Suprapubic skin (tissue), 4 donors: ENCODE measurements around the gene IQSEC3. TPM values are rescaled to one million over a fixed set of nuclear protein-coding genes. Genes with fewer than 3 reads are reported as not detected.

Source experiments
- DNase-seq, 2 donors: peaks; one replicate each; pipeline ENCODE4 v3.0.0-alpha.2; 2019; ENCODE audit warnings: low spot score in 2 of 2
- H3K27ac ChIP-seq: fragments of 200-600 bp; sonication (generic); one replicate; pipeline ENCODE4 v1.5.1; 2019
- H3K27me3 ChIP-seq: fragments of 200-600 bp; sonication (generic); one replicate; pipeline ENCODE4 v1.5.1; 2019
- H3K36me3 ChIP-seq: fragments of 200-600 bp; sonication (generic); one replicate; pipeline ENCODE4 v1.5.1; 2019
- H3K4me1 ChIP-seq: fragments of 200-600 bp; sonication (generic); one replicate; pipeline ENCODE4 v1.5.1; 2019
- H3K4me3 ChIP-seq: fragments of 200-600 bp; sonication (generic); one replicate; pipeline ENCODE4 v1.5.1; 2019; ENCODE audit warnings: mild to moderate bottlenecking
- H3K9me3 ChIP-seq: fragments of 200-600 bp; sonication (generic); one replicate; pipeline ENCODE4 v1.5.1; 2019
- EP300 ChIP-seq: sonication (generic); formaldehyde crosslinking; IDR thresholded peaks from one replicate; pipeline ENCODE4 v1.6.1; 2017; ENCODE audit warnings: antibody characterized with exemption
- POLR2A ChIP-seq, 2 donors: fragments of 450-650 bp; IDR thresholded peaks; one replicate each; pipeline ENCODE4 v1.6.1; 2017; ENCODE audit warnings: antibody characterized with exemption in 2 of 2, mild to moderate bottlenecking in 2 of 2, moderate library complexity in 2 of 2
- POLR2AphosphoS5 ChIP-seq, 3 donors: sonication (generic); formaldehyde crosslinking; IDR thresholded peaks; one replicate each; pipeline ENCODE4 v1.6.1; 2017; ENCODE audit warnings: antibody characterized with exemption in 3 of 3
- WGBS: methylation state at CpG from one replicate; pipeline ENCODE4 v1.1.5; 2018; 5-methylcytosine and 5-hydroxymethylcytosine counted together
- total RNA-seq, 4 donors: library from RNA; depleted of rRNA; stranded (reverse); fragments of >200 nt; gene quantifications; one replicate each; pipeline ENCODE4 v1.1.0, GENCODE V29; 2016
- TF ChIP-seq, protein P1 (sequence below), 2 donors: fragments of 200-600 bp in 1 of 2; fragments of 450-650 bp in 1 of 2; sonication (generic) in 1 of 2; IDR thresholded peaks; one replicate each; pipeline ENCODE4 v1.5.1; 2016 to 2019; ENCODE audit warnings: antibody characterized with exemption in 2 of 2, mild to moderate bottlenecking in 1 of 2, moderate library complexity in 1 of 2

The IQSEC3 gene
- total RNA-seq, 4 donors from 2014 or later, result 0.18 to 0.21 TPM; not detected in 2

DNA sequence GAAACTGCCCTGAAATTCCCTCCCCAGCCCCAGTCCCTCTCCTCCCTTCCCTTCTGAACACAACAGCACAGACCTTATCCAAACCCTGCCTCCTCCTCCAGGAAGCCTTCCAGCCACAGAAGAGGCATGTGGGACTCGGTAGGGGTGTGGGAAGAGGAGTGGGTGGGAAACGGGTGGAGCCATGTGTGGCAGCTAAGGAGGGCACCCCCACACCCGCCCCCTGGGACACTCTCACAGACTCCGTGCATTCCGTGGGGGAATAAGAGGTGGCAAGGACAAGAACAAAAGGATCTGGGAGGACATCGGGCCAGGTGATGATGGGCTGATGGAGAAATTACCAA lies 123.0 kb downstream of the IQSEC3 start:
- H3K4me1 ChIP-seq, result peaks cover 10% of the 10 kb centered on the region
- no peaks in the 10 kb centered on the region for H3K36me3 ChIP-seq
- no peak overlapping the region for H3K27ac ChIP-seq
- TF ChIP-seq, protein P1, sequence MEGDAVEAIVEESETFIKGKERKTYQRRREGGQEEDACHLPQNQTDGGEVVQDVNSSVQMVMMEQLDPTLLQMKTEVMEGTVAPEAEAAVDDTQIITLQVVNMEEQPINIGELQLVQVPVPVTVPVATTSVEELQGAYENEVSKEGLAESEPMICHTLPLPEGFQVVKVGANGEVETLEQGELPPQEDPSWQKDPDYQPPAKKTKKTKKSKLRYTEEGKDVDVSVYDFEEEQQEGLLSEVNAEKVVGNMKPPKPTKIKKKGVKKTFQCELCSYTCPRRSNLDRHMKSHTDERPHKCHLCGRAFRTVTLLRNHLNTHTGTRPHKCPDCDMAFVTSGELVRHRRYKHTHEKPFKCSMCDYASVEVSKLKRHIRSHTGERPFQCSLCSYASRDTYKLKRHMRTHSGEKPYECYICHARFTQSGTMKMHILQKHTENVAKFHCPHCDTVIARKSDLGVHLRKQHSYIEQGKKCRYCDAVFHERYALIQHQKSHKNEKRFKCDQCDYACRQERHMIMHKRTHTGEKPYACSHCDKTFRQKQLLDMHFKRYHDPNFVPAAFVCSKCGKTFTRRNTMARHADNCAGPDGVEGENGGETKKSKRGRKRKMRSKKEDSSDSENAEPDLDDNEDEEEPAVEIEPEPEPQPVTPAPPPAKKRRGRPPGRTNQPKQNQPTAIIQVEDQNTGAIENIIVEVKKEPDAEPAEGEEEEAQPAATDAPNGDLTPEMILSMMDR (IDR thresholded peaks at IDR 0.05), result no peak
- TF ChIP-seq POLR2A (IDR thresholded peaks at IDR 0.05), result no peak
- TF ChIP-seq POLR2AphosphoS5 (IDR thresholded peaks at IDR 0.05), result no peak
- TF ChIP-seq EP300, result no peak
- no peak for DNase-seq
- WGBS, result 70% methylated on average over 6 of the region's 6 CpGs
- H3K27me3 ChIP-seq, result peaks cover 37% of the 10 kb centered on the region
- H3K4me3 ChIP-seq, result no peak overlapping the region
- H3K9me3 ChIP-seq, result no peaks in the 10 kb centered on the region

DNA sequence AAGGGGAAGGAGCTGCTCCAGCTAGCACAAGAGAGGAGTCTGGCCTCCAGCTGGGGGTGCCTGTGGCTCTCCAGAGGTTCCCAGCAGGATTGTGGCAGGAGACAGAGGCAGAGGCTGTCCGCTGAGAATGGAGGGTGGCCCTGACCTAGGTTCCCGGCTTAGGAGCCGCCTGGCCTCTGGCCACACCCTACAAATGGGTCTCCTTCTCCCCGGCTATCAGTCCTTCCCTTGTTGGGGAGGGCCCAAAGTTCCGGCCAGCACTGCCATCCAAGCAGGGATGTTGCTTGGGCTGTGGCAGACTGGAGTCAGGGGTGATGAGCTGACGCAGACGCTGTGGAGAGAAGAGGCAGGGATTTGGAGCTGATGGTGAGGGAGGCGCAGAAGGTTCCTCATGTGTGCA lies 124.3 kb downstream of the IQSEC3 start:
- Histone ChIP-seq H3K36me3 (no peaks in the 10 kb centered on the region), H3K27me3 (peaks cover 45% of the 10 kb centered on the region)
- WGBS, result 91% methylated on average over 8 of the region's 8 CpGs

DNA sequence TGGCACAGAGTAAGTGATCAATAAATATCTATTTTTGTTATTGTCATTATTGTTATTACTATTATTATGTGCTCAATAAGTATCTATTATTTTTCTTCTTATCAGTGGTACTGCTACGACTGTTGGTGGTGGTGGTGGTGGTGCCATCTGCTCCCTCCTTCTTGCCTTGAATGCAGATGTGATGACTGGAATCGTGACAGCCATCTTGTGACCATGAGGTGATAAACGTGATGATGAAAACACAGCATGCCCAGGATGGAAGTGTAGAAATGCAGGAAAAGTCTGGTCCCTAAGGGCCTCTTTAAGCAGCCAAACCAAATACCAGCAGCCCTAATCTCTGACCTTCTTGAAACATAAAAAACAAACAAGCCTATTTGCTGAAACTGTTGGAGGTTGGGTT lies 125.0 kb downstream of the IQSEC3 start:
- no peak overlapping the region for H3K27ac ChIP-seq
- no peak for DNase-seq
- peaks cover 10% of the 10 kb centered on the region for H3K4me1 ChIP-seq
- no peak overlapping the region for H3K4me3 ChIP-seq
- no peak for TF ChIP-seq EP300
- no peak for TF ChIP-seq POLR2AphosphoS5 (IDR thresholded peaks at IDR 0.05)
- TF ChIP-seq, protein P1 (IDR thresholded peaks at IDR 0.05), result no peak
- TF ChIP-seq POLR2A (IDR thresholded peaks at IDR 0.05), result no peak
- no peaks in the 10 kb centered on the region for H3K36me3 ChIP-seq
- H3K9me3 ChIP-seq, result no peaks in the 10 kb centered on the region
- peaks cover 48% of the 10 kb centered on the region for H3K27me3 ChIP-seq
- 86% methylated on average over 3 of the region's 3 CpGs for WGBS

More for the DNA sequence above, 124.3 kb downstream of the IQSEC3 start:
- DNase-seq, result no peak
- Histone ChIP-seq H3K9me3 (no peaks in the 10 kb centered on the region), H3K4me3 (no peak overlapping the region), H3K4me1 (peaks cover 10% of the 10 kb centered on the region), H3K27ac (no peak overlapping the region)
- TF ChIP-seq POLR2AphosphoS5 (IDR thresholded peaks at IDR 0.05) (no peak), POLR2A (IDR thresholded peaks at IDR 0.05) (no peak), EP300 (no peak)
- TF ChIP-seq, protein P1 (IDR thresholded peaks at IDR 0.05), result no peak

DNA sequence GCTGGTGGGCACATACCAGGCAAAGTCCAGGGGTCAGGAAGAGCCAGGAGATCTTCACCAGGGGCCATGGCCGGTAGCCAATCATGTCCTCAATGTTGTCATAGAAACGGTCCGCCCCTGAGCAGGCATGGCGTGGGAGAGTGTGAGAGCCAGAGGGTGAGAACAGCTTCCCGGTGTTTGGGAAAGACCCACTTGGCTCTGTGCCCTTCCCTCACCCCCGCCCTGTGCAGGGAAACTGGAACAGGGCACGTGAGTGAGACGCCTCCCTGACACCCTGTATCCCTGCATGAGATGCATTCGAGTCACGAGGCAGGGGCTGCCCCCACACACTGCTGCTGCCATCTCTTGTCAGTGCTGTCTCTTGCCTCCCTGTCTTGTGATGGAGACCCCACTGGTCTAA lies 126.7 kb downstream of the IQSEC3 start:
- Histone ChIP-seq H3K4me3 (no peak overlapping the region), H3K27ac (no peak overlapping the region), H3K27me3 (peaks cover 48% of the 10 kb centered on the region), H3K4me1 (peaks cover 10% of the 10 kb centered on the region), H3K36me3 (no peaks in the 10 kb centered on the region), H3K9me3 (no peaks in the 10 kb centered on the region)
- DNase-seq, result no peak
- TF ChIP-seq POLR2A (IDR thresholded peaks at IDR 0.05), result no peak
- no peak for TF ChIP-seq EP300
- TF ChIP-seq POLR2AphosphoS5 (IDR thresholded peaks at IDR 0.05), result no peak
- TF ChIP-seq, protein P1 (IDR thresholded peaks at IDR 0.05), result no peak
- 53% methylated on average over 10 of the region's 10 CpGs for WGBS

DNA sequence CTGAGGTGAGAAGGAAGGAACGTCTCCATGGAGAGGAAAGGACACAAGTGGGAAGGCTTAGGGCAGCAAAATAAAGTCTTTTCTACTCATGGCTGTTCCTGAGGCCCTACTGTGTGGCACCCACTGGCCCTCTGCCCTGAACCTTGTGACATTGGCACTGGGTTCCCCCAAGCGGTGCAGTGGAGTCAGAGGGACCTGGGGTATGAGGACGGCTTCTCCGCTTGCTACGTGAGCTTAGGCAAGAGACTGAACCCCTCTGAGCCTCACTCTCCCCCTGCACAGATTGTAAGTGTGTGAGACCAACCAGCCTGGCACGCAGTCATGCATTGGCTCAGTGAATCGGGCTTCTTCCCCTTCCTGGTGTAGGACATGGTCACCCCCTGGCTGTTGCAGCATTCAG lies 127.7 kb downstream of the IQSEC3 start:
- Histone ChIP-seq H3K4me1 (peaks cover 2% of the 10 kb centered on the region), H3K27me3 (peaks cover 48% of the 10 kb centered on the region), H3K27ac (no peak overlapping the region), H3K4me3 (no peak overlapping the region), H3K9me3 (no peaks in the 10 kb centered on the region), H3K36me3 (no peaks in the 10 kb centered on the region)
- no peak for DNase-seq
- TF ChIP-seq POLR2A (IDR thresholded peaks at IDR 0.05) (no peak), EP300 (no peak), POLR2AphosphoS5 (IDR thresholded peaks at IDR 0.05) (no peak)
- TF ChIP-seq, protein P1 (IDR thresholded peaks at IDR 0.05), result no peak
- 67% methylated on average over 4 of the region's 7 CpGs for WGBS
